Astrocyte of the spinal cord (primary cell): ENCODE data around the gene CTF1.
A peak's percentile ranks its signal among the peaks of the same experiment; 100 is the strongest.

Experiments
- DNase-seq: peaks from one replicate; pipeline ENCODE4 v3.0.0; 2011; ENCODE audit warnings: low read depth, low spot score
- H3K4me3 ChIP-seq: 2 replicates; pipeline ENCODE4 v1.5.1; 2011; ENCODE audit warnings: low read depth, mild to moderate bottlenecking, low read length, moderate library complexity
- in situ Hi-C: cut with HindIII; loops from 2 replicates; pipeline ENCODE4 v1.10.0; 2017; ENCODE audit warnings: low sequenced_read_pairs
- TF ChIP-seq, protein P1 (sequence below): IDR thresholded peaks from 2 replicates; pipeline ENCODE4 v1.5.1; 2012; ENCODE audit warnings: low read depth, mild to moderate bottlenecking, low read length, inconsistent platforms

CTF1 gene

DNA sequence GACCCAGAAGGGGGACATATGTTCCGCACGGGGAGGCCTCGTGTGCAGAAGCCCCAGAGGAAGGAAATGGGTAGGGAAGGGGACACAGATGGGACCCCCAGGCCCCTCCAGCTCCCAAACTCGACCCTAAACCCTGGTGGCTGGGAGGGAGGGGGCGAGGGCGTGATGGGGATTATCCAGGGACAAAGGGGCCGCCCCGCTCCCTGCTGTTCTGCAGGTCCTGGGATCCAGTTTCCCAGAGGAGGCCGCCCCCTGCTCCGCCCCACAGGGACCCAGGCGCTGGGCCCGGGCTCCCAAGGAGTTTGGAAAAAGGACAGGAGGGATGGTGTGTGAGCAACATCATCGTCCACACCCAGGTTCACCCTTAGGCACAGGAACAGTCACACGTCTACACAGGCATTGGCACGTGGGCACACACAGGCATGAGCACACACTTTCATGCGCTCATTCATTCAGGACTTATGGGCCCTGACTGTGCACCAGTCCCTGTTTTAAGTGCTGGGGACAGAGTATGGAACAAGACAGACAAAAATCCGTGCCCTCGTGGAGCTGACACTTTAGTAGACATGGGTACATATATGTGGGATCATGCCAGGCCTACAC, 14.1 kb downstream of the CTF1 start:
- H3K4me3 ChIP-seq: no peak overlapping the region
- DNase-seq: no peak
- in situ Hi-C loops: no loop called here
- TF ChIP-seq, protein P1, sequence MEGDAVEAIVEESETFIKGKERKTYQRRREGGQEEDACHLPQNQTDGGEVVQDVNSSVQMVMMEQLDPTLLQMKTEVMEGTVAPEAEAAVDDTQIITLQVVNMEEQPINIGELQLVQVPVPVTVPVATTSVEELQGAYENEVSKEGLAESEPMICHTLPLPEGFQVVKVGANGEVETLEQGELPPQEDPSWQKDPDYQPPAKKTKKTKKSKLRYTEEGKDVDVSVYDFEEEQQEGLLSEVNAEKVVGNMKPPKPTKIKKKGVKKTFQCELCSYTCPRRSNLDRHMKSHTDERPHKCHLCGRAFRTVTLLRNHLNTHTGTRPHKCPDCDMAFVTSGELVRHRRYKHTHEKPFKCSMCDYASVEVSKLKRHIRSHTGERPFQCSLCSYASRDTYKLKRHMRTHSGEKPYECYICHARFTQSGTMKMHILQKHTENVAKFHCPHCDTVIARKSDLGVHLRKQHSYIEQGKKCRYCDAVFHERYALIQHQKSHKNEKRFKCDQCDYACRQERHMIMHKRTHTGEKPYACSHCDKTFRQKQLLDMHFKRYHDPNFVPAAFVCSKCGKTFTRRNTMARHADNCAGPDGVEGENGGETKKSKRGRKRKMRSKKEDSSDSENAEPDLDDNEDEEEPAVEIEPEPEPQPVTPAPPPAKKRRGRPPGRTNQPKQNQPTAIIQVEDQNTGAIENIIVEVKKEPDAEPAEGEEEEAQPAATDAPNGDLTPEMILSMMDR: no peak

DNA sequence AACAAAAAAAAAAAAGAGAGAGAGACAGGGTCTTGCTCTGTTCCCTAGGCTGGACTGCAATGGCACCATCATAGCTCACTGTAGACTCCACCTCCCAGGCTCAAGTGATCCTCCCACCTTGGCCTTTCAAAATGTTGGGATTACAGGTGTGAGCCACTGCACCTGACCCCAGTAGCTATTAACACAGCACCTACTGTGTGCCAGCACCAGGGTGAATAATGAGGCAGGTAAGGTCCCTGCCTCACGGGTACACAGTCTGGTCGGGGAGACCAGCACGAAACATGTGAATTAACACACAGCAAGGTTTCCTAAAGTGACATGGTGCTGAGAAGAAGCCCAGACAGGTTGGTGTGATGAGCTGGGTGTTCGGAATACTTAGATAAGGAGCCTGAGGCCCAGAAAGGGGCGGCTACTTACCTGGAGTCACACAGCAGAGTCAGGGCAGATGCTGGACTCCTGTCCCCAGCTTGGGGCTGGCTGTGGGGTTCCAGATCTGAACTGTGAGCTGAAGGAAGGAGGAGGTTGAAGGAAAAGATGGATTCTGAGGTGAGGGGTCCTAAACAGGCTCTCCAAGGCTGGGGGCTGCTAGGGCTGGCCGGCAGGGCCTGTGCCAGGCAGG, 16.5 kb downstream of the CTF1 start:
- in situ Hi-C loops: no loop called here
- no peak for DNase-seq
- TF ChIP-seq, protein P1: no peak
- no peak overlapping the region for H3K4me3 ChIP-seq

DNA sequence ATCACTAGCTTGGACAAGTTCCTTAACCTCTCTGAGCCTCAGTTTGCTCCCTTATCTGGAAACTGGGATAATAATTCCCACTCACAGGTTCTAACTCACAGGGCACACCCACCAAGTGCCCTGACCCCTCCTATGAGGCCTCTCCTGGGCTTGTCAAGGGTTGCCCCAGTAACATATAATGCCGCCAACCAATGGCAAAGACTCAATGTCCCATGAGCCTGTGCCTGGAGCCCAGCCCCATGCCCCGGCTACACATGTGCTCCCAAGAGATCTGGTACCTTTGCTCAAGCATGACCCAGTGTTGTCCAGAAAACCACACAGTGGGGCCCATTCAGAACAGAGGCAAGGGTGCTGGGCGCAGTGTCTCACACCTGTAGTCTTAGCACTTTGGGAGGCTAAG, 18.4 kb downstream of the CTF1 start:
- in situ Hi-C loops: no loop called here
- no peak for DNase-seq
- H3K4me3 ChIP-seq: no peak overlapping the region
- TF ChIP-seq, protein P1: no peak

DNA sequence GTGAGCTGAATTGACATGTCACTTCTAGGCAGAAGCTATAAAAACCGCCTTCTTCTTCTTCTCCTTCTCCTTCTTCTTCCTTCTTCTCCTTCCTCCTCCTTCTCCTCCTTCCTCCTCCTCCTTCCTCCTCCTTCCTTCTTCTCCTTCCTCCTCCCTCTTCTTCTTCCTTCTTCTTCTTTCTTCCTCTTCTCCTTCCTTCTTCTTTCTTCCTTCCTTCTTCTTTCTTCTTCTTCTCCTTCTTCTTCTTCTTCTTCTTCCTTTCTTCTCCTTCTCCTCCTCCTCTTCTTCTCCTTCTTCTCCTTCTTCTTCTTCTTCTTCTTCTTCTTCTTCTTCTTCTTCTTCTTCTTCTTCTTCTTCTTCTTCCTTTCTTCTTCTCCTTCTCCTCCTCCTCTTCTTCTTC, 22.2 kb downstream of the CTF1 start:
- in situ Hi-C loops: no loop called here
- H3K4me3 ChIP-seq: no peak overlapping the region
- DNase-seq: no peak
- TF ChIP-seq, protein P1: no peak

DNA sequence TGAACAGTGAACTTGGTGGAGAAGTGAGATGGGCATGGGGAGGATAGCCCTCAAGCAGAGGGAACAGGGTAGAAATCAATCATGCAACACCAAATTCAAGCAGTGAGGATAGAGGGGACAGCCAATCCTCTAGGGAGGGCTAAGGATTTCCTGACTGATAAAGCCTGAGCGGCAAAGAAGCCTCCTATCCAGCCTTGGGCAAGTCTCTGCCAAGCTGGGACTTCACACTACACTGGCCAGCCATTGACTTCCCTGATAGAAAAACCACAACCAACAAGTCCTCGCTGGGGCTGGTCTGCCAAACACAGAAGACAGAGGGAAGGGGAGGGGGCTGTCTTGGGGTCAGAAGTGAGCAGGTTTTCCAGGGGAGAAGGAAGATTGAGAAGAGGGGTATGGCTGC, 24.5 kb downstream of the CTF1 start:
- no peak overlapping the region for H3K4me3 ChIP-seq
- DNase-seq: no peak
- TF ChIP-seq, protein P1: no peak
- in situ Hi-C loops: no loop called here

DNA sequence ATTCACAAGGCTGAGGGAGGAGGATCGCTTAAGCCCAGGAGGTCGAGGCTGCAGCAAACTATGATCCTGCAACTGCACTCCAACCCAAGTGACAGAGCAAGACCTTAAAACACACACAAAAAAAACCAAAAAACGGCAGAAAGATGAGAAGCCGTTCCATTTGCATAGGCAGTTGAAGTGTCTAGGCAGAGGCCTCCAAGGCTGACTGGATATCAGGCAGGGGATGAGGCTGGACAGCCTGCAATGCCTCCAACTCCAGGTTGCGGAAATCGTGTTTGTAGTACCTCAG, 25.0 kb downstream of the CTF1 start:
- peak overlapping the region; percentile 63 for H3K4me3 ChIP-seq
- TF ChIP-seq, protein P1: no peak
- DNase-seq: no peak
- in situ Hi-C loops: no loop called here
